HUDEP-2 (cell line): Measurements from ENCODE around the gene RAD23B.

Experiments used
- DNase-seq, 76 experiments: peaks; one replicate each; lab custom pipeline; 2025; ENCODE audit not compliant: unreplicated experiment in 76 of 76; lab: John Stamatoyannopoulos, UW

Gene RAD23B

GRCh38 chr9:107330420-107330819 is 47.3 kb downstream of the RAD23B start:
- no peak for DNase-seq

GRCh38 chr9:107332883-107333282 is 49.8 kb downstream of the RAD23B start:
- DNase-seq: no peak

- DNase-seq: no peak
These were observed 50.3 kb downstream of the RAD23B start for GRCh38 chr9:107333363-107333762.

- no peak for DNase-seq
These were observed 51.2 kb downstream of the RAD23B start for GRCh38 chr9:107334103-107334776.

GRCh38 chr9:107335331-107335730 is 52.3 kb downstream of the RAD23B start:
- no peak for DNase-seq

GRCh38 chr9:107336718-107337360 is 53.8 kb downstream of the RAD23B start:
- DNase-seq: no peak

GRCh38 chr9:107337676-107338590 is 54.9 kb downstream of the RAD23B start:
- no peak for DNase-seq

GRCh38 chr9:107338911-107339659 is 56.0 kb downstream of the RAD23B start:
- no peak for DNase-seq

- DNase-seq: peak in 68 of 76 experiments; percentile 3 to 78 (median 52)
These were observed 58.0 kb downstream of the RAD23B start for GRCh38 chr9:107340920-107341632.

GRCh38 chr9:107342476-107343161 is 59.5 kb downstream of the RAD23B start:
- DNase-seq: no peak

GRCh38 chr9:107345327-107345726 is 62.2 kb downstream of the RAD23B start:
- no peak for DNase-seq

- no peak for DNase-seq
These were observed 65.8 kb downstream of the RAD23B start for GRCh38 chr9:107348836-107349235.

- no peak for DNase-seq
These were observed 67.4 kb downstream of the RAD23B start for GRCh38 chr9:107350443-107350842.

- no peak for DNase-seq
These were observed 68.4 kb downstream of the RAD23B start for GRCh38 chr9:107351382-107352045.

- DNase-seq: no peak
These were observed 72.3 kb downstream of the RAD23B start for GRCh38 chr9:107355394-107355793.

- DNase-seq: no peak
These were observed 75.9 kb downstream of the RAD23B start for GRCh38 chr9:107358986-107359385.

GRCh38 chr9:107360098-107360497 is 77.0 kb downstream of the RAD23B start:
- DNase-seq: no peak

- DNase-seq: no peak
These were observed 78.7 kb downstream of the RAD23B start for GRCh38 chr9:107361816-107362215.
